ENCODE data around the gene RBMS2.

The RBMS2 gene

GRCh38 chr12:56488041-56488955, 33.3 kb upstream of the RBMS2 start, which contains the start of gene GLS2:
TSS of gene GLS2 (minus strand) at chr12:56488161. CDS start at chr12:56488118, 43 bp downstream.
- Histone ChIP-seq H3K4me1 (ENCODE audit: control insufficient read depth, insufficient read depth, low read length) (no peaks in the 10 kb centered on the region), H3K36me3 (ENCODE audit: control insufficient read depth in 2 of 2, insufficient read depth in 1 of 2, low read length in 2 of 2) (no peaks in the 10 kb centered on the region), H3K9me3 (ENCODE audit: control insufficient read depth, insufficient read depth, low read depth, low read length) (no peaks in the 10 kb centered on the region), H3K27ac (ENCODE audit: extremely low read depth, low read depth, low read length) (peak within 1 kb of the TSS; percentile 60; the same call in 1 of the 2 replicates), H3K4me3 (ENCODE audit: low read depth, low read length) (peak within 1 kb of the TSS; percentile 56)
- POLR2A ChIA-PET = interaction anchor here (0.6 to 1.2 kb wide), 10 partner anchors 9 to 267 kb away, joined by 3 to 11 read pairs (median 4); partner anchors contain the start of genes CNPY2, RBMS2, RNF41 and SPRYD4
- CTCF ChIA-PET = interaction anchor here (0.6 to 1.0 kb wide), 7 partner anchors 8 to 298 kb away, joined by 3 to 4 read pairs (median 3); partner anchors contain the start of gene SMARCC2
- TF ChIP-seq ZBTB20 (tag by site-specific recombination; IDR thresholded peaks at IDR 0.05) (peak; percentile 81), ZNF292 (tag by site-specific recombination; IDR thresholded peaks at IDR 0.05; ENCODE audit: borderline replicate concordance, low read depth) (no peak), ZIC2 (tag by site-specific recombination; IDR thresholded peaks at IDR 0.05) (peak; percentile 73), GLIS2 (tag by site-specific recombination; IDR thresholded peaks at IDR 0.05) (peak; percentile 67), ZNF785 (tag by site-specific recombination; IDR thresholded peaks at IDR 0.05) (no peak), KLF16 (tag by site-specific recombination; IDR thresholded peaks at IDR 0.05) (no peak), SP3 (tag by site-specific recombination; IDR thresholded peaks at IDR 0.05) (peak; percentile 72), MYNN (tag by site-specific recombination; IDR thresholded peaks at IDR 0.05; ENCODE audit: borderline replicate concordance) (0 out of 2 replicates have a peak, but pooled peaks have one; percentile 1), ZNF423 (tag by site-specific recombination; IDR thresholded peaks at IDR 0.05) (no peak), ZNF660 (tag by site-specific recombination; IDR thresholded peaks at IDR 0.05) (0 out of 2 replicates have a peak, but pooled peaks have one; percentile 3), ZNF302 (tag by site-specific recombination; IDR thresholded peaks at IDR 0.05; ENCODE audit: low read depth) (no peak), ZNF692 (tag by site-specific recombination; IDR thresholded peaks at IDR 0.05) (peak; percentile 84), ZNF76 (tag by site-specific recombination; IDR thresholded peaks at IDR 0.05; ENCODE audit: borderline replicate concordance, low read depth) (peak; percentile 42; the same call in 1 of the 2 replicates), ZNF223 (tag by site-specific recombination; IDR thresholded peaks at IDR 0.05) (no peak), ZNF544 (tag by site-specific recombination; IDR thresholded peaks at IDR 0.05) (no peak), ZNF311 (tag by site-specific recombination; IDR thresholded peaks at IDR 0.05; ENCODE audit: borderline replicate concordance) (no peak), PATZ1 (tag by site-specific recombination; IDR thresholded peaks at IDR 0.05) (peak; percentile 60), GLIS1 (tag by site-specific recombination; IDR thresholded peaks at IDR 0.05) (peak; percentile 61), ZFP37 (tag by site-specific recombination; IDR thresholded peaks at IDR 0.05) (0 out of 2 replicates have a peak, but pooled peaks have one; percentile 7), KLF9 (tag by site-specific recombination; IDR thresholded peaks at IDR 0.05; ENCODE audit: low read depth) (0 out of 2 replicates have a peak, but pooled peaks have one; percentile 20), ZNF621 (tag by site-specific recombination; IDR thresholded peaks at IDR 0.05) (no peak), SP2 (tag by site-specific recombination; IDR thresholded peaks at IDR 0.05) (peak; percentile 80), ZFHX2 (tag by site-specific recombination; conservative IDR thresholded peaks at IDR 0.05) (peak; percentile 78), ZNF610 (tag by site-specific recombination; IDR thresholded peaks at IDR 0.05; ENCODE audit: borderline replicate concordance) (no peak), ZFP69B (tag by site-specific recombination; IDR thresholded peaks at IDR 0.05) (peak; percentile 89), ZNF341 (tag by site-specific recombination; IDR thresholded peaks at IDR 0.05; ENCODE audit: low read depth) (no peak; the same call in 1 of the 2 replicates)
- TF ChIP-seq, protein P1, sequence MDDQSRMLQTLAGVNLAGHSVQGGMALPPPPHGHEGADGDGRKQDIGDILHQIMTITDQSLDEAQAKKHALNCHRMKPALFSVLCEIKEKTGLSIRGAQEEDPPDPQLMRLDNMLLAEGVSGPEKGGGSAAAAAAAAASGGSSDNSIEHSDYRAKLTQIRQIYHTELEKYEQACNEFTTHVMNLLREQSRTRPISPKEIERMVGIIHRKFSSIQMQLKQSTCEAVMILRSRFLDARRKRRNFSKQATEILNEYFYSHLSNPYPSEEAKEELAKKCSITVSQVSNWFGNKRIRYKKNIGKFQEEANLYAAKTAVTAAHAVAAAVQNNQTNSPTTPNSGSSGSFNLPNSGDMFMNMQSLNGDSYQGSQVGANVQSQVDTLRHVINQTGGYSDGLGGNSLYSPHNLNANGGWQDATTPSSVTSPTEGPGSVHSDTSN (CRISPR knock-in tag; IDR thresholded peaks at IDR 0.05) = 0 out of 2 replicates have a peak, but pooled peaks have one; percentile 55
- TF ChIP-seq, protein P2, sequence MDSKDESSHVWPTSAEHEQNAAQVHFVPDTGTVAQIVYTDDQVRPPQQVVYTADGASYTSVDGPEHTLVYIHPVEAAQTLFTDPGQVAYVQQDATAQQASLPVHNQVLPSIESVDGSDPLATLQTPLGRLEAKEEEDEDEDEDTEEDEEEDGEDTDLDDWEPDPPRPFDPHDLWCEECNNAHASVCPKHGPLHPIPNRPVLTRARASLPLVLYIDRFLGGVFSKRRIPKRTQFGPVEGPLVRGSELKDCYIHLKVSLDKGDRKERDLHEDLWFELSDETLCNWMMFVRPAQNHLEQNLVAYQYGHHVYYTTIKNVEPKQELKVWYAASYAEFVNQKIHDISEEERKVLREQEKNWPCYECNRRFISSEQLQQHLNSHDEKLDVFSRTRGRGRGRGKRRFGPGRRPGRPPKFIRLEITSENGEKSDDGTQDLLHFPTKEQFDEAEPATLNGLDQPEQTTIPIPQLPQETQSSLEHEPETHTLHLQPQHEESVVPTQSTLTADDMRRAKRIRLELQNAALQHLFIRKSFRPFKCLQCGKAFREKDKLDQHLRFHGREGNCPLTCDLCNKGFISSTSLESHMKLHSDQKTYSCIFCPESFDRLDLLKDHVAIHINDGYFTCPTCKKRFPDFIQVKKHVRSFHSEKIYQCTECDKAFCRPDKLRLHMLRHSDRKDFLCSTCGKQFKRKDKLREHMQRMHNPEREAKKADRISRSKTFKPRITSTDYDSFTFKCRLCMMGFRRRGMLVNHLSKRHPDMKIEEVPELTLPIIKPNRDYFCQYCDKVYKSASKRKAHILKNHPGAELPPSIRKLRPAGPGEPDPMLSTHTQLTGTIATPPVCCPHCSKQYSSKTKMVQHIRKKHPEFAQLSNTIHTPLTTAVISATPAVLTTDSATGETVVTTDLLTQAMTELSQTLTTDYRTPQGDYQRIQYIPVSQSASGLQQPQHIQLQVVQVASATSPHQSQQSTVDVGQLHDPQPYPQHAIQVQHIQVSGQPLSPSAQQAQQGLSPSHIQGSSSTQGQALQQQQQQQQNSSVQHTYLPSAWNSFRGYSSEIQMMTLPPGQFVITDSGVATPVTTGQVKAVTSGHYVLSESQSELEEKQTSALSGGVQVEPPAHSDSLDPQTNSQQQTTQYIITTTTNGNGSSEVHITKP (tag by site-specific recombination; IDR thresholded peaks at IDR 0.05) = peak; percentile 64

Data from HEK293 (cell line).